ENCODE data around the gene FAM200A.

- TF ChIP-seq CTCF (conservative IDR thresholded peaks at IDR 0.05; ENCODE audit: low read depth, low read length) (no peak), EZH2 (IDR thresholded peaks at IDR 0.05; ENCODE audit: borderline replicate concordance, low read depth, low read length, poor library complexity, severe bottlenecking) (no peak)
These were observed 21.3 kb upstream of the FAM200A start for GRCh38 chr7:99573257-99573656.

Measured in A673 (cell line).